ENCODE measurements around the gene NTF4. TPM values are rescaled to one million over a fixed set of nuclear protein-coding genes. Genes with fewer than 3 reads are reported as not detected.

The NTF4 gene
- total and polyA plus RNA-seq, 2 experiments from 2014 or later, result 0.94 to 2.7 TPM

GRCh38 chr19:49017041-49017665 lies 47.5 kb downstream of the NTF4 start, which contains the start of gene LHB:
LHB (minus strand) TSS chr19:49017091; CDS start chr19:49017081, 10 bp downstream.
- Histone ChIP-seq H3K4me2 (peak within 1 kb of the TSS; percentile 92), H3K27me3 (ENCODE audit: insufficient read depth) (peaks cover 35% of the 10 kb centered on the region)

DNA sequence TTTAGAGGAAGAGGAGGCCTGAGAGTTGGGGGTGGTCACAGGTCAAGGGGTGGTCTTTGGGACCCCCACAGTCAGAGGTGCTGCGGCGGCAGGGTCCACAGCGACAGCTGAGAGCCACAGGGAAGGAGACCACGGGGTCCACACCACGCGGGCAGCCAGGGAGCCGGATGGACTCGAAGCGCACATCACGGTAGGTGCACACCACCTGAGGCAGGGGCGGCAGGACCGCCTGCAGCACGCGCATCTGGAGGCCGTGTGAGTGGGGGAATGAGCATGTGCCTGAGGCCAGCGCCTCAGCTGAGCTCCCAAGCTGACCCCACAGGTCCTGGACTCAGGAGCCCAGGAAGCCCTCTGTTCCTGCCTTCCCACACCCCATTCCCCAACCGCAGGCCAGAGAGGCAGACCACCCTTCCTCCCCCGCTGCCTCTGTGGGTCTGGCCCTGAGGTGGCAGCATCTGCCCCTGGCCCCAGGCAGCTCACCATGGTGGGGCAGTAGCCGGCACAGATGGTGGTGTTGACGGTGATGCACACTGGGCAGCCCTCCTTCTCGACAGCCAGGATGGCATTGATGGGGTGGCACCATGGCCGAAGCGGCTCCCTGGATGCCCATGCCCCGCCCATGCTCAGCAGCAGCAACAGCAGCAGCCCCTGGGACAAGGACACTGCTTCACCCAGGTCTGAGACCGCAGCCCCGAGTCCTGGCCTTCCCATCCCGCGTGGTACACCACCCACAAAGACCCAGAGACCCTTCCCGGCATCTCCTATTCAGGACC lies 48.4 kb downstream of the NTF4 start:
- Histone ChIP-seq H3K79me2 (replicated peaks; ENCODE audit: insufficient read depth) (no peaks in the 10 kb centered on the region), H3K27ac (ENCODE audit: low read depth) (no peak overlapping the region), H2AFZ (no peak overlapping the region), H4K20me1 (replicated peaks; ENCODE audit: insufficient read depth) (no peaks in the 10 kb centered on the region; the same call in 1 of the 2 replicates), H3K4me2 (no peak overlapping the region), H3K27me3 (ENCODE audit: insufficient read depth) (peaks cover 32% of the 10 kb centered on the region), H3K4me1 (ENCODE audit: insufficient read depth) (peaks cover 19% of the 10 kb centered on the region; the same call in 1 of the 2 replicates), H3K36me3 (ENCODE audit: insufficient read depth) (no peaks in the 10 kb centered on the region), H3K9me2 (ENCODE audit: insufficient read depth) (no peaks in the 10 kb centered on the region), H3F3A (replicated peaks; ENCODE audit: low read depth) (0 out of 2 replicates have a peak, but pooled peaks cover 3% of the 10 kb centered on the region), H3K4me3 (no peak overlapping the region)
- H3K4me1 Mint-ChIP-seq, result peaks cover 22% of the 10 kb centered on the region
- no peak for DNase-seq (ENCODE audit: low spot score)
- H3K27me3 Mint-ChIP-seq (ENCODE audit: insufficient read depth, low read depth, poor library complexity), result peaks cover 25% of the 10 kb centered on the region
- H3K27ac Mint-ChIP-seq, result no peak overlapping the region
- H3K9me3 Mint-ChIP-seq, result peaks cover 3% of the 10 kb centered on the region; the same call in 1 of the 3 replicates
- H3K36me3 Mint-ChIP-seq (ENCODE audit: low read depth), result peaks cover 39% of the 10 kb centered on the region
- no peak overlapping the region for H3K4me3 Mint-ChIP-seq
- no peak for ATAC-seq
- TF ChIP-seq POLR2AphosphoS5 (IDR thresholded peaks at IDR 0.05; ENCODE audit: low read depth), result no peak
- TF ChIP-seq ZNF331 (CRISPR knock-in tag; IDR thresholded peaks at IDR 0.05; ENCODE audit: low read depth), result no peak
- no peak for TF ChIP-seq JUNB (IDR thresholded peaks at IDR 0.05; ENCODE audit: unreplicated experiment)
- no peak for TF ChIP-seq STAT1 (IDR thresholded peaks at IDR 0.05; ENCODE audit: unreplicated experiment)
- TF ChIP-seq, protein P1, sequence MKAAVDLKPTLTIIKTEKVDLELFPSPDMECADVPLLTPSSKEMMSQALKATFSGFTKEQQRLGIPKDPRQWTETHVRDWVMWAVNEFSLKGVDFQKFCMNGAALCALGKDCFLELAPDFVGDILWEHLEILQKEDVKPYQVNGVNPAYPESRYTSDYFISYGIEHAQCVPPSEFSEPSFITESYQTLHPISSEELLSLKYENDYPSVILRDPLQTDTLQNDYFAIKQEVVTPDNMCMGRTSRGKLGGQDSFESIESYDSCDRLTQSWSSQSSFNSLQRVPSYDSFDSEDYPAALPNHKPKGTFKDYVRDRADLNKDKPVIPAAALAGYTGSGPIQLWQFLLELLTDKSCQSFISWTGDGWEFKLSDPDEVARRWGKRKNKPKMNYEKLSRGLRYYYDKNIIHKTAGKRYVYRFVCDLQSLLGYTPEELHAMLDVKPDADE (IDR thresholded peaks at IDR 0.05), result no peak
- TF ChIP-seq, protein P2, sequence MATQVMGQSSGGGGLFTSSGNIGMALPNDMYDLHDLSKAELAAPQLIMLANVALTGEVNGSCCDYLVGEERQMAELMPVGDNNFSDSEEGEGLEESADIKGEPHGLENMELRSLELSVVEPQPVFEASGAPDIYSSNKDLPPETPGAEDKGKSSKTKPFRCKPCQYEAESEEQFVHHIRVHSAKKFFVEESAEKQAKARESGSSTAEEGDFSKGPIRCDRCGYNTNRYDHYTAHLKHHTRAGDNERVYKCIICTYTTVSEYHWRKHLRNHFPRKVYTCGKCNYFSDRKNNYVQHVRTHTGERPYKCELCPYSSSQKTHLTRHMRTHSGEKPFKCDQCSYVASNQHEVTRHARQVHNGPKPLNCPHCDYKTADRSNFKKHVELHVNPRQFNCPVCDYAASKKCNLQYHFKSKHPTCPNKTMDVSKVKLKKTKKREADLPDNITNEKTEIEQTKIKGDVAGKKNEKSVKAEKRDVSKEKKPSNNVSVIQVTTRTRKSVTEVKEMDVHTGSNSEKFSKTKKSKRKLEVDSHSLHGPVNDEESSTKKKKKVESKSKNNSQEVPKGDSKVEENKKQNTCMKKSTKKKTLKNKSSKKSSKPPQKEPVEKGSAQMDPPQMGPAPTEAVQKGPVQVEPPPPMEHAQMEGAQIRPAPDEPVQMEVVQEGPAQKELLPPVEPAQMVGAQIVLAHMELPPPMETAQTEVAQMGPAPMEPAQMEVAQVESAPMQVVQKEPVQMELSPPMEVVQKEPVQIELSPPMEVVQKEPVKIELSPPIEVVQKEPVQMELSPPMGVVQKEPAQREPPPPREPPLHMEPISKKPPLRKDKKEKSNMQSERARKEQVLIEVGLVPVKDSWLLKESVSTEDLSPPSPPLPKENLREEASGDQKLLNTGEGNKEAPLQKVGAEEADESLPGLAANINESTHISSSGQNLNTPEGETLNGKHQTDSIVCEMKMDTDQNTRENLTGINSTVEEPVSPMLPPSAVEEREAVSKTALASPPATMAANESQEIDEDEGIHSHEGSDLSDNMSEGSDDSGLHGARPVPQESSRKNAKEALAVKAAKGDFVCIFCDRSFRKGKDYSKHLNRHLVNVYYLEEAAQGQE (IDR thresholded peaks at IDR 0.05; ENCODE audit: unreplicated experiment), result no peak
- no peak for TF ChIP-seq EZH2 (IDR thresholded peaks at IDR 0.05; ENCODE audit: low read depth, unreplicated experiment)
- no peak for TF ChIP-seq NANOG (IDR thresholded peaks at IDR 0.05; ENCODE audit: borderline replicate concordance)

More at GRCh38 chr19:49017041-49017665, 47.5 kb downstream of the NTF4 start, which contains the start of gene LHB:
- H3K79me2 ChIP-seq (replicated peaks; ENCODE audit: insufficient read depth), result no peaks in the 10 kb centered on the region
- no peaks in the 10 kb centered on the region; the same call in 1 of the 2 replicates for H4K20me1 ChIP-seq (replicated peaks; ENCODE audit: insufficient read depth)
- H3K36me3 ChIP-seq (ENCODE audit: insufficient read depth), result no peaks in the 10 kb centered on the region
- H3K4me1 ChIP-seq (ENCODE audit: insufficient read depth), result peaks cover 19% of the 10 kb centered on the region; the same call in 1 of the 2 replicates
- TF ChIP-seq, protein P3, sequence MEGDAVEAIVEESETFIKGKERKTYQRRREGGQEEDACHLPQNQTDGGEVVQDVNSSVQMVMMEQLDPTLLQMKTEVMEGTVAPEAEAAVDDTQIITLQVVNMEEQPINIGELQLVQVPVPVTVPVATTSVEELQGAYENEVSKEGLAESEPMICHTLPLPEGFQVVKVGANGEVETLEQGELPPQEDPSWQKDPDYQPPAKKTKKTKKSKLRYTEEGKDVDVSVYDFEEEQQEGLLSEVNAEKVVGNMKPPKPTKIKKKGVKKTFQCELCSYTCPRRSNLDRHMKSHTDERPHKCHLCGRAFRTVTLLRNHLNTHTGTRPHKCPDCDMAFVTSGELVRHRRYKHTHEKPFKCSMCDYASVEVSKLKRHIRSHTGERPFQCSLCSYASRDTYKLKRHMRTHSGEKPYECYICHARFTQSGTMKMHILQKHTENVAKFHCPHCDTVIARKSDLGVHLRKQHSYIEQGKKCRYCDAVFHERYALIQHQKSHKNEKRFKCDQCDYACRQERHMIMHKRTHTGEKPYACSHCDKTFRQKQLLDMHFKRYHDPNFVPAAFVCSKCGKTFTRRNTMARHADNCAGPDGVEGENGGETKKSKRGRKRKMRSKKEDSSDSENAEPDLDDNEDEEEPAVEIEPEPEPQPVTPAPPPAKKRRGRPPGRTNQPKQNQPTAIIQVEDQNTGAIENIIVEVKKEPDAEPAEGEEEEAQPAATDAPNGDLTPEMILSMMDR (conservative IDR thresholded peaks at IDR 0.05; ENCODE audit: low read depth in 2 of 2), result peak in 1 of 2 experiments; percentile 17; a peak in 3 of 4 replicates
- TF ChIP-seq EZH2phosphoT487 (IDR thresholded peaks at IDR 0.05; ENCODE audit: unreplicated experiment), result no peak
- H3K27me3 Mint-ChIP-seq (ENCODE audit: insufficient read depth, low read depth, poor library complexity), result peaks cover 30% of the 10 kb centered on the region
- no peak within 1 kb of the TSS for H2AFZ ChIP-seq
- peak; percentile 63 for DNase-seq (ENCODE audit: low spot score)
- H3K27ac ChIP-seq (ENCODE audit: low read depth), result no peak within 1 kb of the TSS
- ATAC-seq, result no peak; the same call in 2 of the 3 replicates
- no peak within 1 kb of the TSS for H3K27ac Mint-ChIP-seq
- peaks cover 3% of the 10 kb centered on the region; the same call in 1 of the 3 replicates for H3K9me3 Mint-ChIP-seq
- peaks cover 31% of the 10 kb centered on the region for H3K36me3 Mint-ChIP-seq (ENCODE audit: low read depth)
- peaks cover 22% of the 10 kb centered on the region for H3K4me1 Mint-ChIP-seq
- H3K9me2 ChIP-seq (ENCODE audit: insufficient read depth), result no peaks in the 10 kb centered on the region
- H3K4me3 Mint-ChIP-seq, result peak within 1 kb of the TSS; percentile 63
- peak within 1 kb of the TSS; percentile 64 for H3K4me3 ChIP-seq
- 0 out of 2 replicates have a peak, but pooled peaks cover 3% of the 10 kb centered on the region for H3F3A ChIP-seq (replicated peaks; ENCODE audit: low read depth)
